ENCODE data around the gene PKNOX2.

The PKNOX2 gene

DNA sequence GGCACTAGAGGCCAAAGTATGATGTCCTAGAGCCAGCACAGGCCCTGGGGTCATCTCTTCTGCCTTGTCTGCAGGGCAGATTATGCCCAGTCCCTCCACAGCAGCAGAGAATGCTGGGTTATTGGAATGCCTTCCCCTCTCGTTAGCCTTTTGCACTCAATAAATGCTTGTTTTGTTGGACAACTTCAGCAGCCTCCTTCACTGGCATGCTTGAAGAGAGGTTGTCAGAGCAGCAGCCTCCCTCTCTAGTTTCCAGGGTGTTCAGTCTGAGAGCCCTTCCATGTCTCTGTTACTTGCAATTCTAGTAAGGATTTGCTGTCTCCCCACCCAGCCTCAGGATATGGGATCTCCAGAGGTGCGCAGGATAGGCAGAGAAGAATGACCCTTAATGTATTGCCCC lies 82.9 kb downstream of the PKNOX2 start:
- no peaks in the 10 kb centered on the region for H3K27me3 ChIP-seq (ENCODE audit: insufficient read depth, low read depth)
- no peaks in the 10 kb centered on the region for H3K36me3 ChIP-seq (ENCODE audit: insufficient read depth)
- no peaks in the 10 kb centered on the region for H3K79me2 ChIP-seq (ENCODE audit: insufficient read depth, low read depth)
- H3K4me1 ChIP-seq (ENCODE audit: low read depth, poor library complexity, severe bottlenecking): no peaks in the 10 kb centered on the region
- H2AFZ ChIP-seq (ENCODE audit: low read depth): no peak overlapping the region
- no peak overlapping the region for H3K4me2 ChIP-seq
- no peaks in the 10 kb centered on the region for H4K20me1 ChIP-seq (ENCODE audit: insufficient read depth)
- no peak overlapping the region for H3K4me3 ChIP-seq (IDR thresholded peaks at IDR 0.05; ENCODE audit: insufficient read depth, low read depth, low read length)
- H3K27ac ChIP-seq: no peak overlapping the region
- H3K9ac ChIP-seq: no peak overlapping the region
- TF ChIP-seq, protein P1, sequence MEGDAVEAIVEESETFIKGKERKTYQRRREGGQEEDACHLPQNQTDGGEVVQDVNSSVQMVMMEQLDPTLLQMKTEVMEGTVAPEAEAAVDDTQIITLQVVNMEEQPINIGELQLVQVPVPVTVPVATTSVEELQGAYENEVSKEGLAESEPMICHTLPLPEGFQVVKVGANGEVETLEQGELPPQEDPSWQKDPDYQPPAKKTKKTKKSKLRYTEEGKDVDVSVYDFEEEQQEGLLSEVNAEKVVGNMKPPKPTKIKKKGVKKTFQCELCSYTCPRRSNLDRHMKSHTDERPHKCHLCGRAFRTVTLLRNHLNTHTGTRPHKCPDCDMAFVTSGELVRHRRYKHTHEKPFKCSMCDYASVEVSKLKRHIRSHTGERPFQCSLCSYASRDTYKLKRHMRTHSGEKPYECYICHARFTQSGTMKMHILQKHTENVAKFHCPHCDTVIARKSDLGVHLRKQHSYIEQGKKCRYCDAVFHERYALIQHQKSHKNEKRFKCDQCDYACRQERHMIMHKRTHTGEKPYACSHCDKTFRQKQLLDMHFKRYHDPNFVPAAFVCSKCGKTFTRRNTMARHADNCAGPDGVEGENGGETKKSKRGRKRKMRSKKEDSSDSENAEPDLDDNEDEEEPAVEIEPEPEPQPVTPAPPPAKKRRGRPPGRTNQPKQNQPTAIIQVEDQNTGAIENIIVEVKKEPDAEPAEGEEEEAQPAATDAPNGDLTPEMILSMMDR (conservative IDR thresholded peaks at IDR 0.05; ENCODE audit: low read depth, low read length): no peak

DNA sequence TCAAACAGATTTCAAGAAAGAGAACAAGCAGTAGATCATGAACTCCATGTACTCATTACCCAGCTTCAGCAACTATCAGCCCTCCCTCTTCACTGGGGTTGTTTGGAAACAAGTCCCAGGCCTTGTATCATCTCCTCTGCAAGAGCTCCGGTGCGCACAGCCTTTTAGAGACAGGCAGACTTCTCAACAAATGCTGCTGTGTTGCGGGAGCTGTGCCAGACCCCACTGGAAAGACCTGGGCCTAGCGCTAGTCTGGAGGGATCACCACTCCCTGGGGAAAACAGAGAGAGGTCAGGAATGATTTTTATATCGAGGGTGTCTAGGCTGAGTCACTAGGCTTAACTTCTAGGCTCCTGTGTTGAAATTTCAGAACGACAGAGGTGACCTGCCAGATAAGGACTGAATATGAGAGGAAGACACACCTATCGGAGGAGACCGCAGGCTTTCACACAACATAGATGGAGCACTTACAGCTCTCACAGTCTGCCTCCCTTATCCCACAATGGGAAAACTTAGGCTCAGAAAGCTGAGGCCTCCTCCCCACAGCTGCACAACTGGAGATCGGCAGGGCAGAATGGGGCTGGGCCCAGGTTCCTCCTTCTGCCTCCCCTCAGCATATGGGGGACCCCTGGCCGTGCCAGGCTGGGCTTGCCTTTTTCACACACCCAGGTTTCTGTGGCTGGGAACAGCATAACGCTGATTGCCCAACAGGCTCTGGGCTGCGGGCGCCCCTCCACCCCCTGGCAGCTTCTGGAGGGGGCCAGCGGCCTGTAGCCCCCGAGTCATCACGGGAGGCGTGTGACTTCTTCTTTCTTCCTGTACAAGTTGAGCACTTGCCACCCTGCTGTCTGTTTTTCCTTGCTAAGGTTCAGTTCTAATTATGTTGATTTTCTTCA lies 86.0 kb downstream of the PKNOX2 start:
- H3K4me1 ChIP-seq (ENCODE audit: low read depth, poor library complexity, severe bottlenecking): no peaks in the 10 kb centered on the region

DNA sequence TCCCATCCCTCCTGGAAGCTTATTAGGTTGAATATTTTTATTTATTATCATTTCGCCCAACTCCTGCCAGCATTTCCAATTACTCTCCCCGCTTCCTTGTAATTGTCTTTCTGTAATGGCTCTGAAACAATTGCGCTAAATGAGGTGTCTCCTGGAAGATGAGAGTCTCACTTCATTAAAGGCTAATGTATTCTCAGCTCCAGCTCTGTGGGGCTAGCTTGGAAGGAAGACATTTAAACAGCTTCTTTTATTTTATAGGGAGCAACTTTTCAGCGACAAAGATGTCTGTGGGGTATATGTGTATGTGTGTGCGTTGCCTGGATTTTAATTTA lies 86.6 kb downstream of the PKNOX2 start:
- Histone ChIP-seq H3K27ac (no peak overlapping the region), H3K4me1 (ENCODE audit: low read depth, poor library complexity, severe bottlenecking) (no peaks in the 10 kb centered on the region), H3K9ac (no peak overlapping the region), H3K27me3 (ENCODE audit: insufficient read depth, low read depth) (no peaks in the 10 kb centered on the region), H2AFZ (ENCODE audit: low read depth) (no peak overlapping the region), H3K4me2 (no peak overlapping the region), H3K36me3 (ENCODE audit: insufficient read depth) (no peaks in the 10 kb centered on the region), H3K4me3 (IDR thresholded peaks at IDR 0.05; ENCODE audit: insufficient read depth, low read depth, low read length) (no peak overlapping the region), H4K20me1 (ENCODE audit: insufficient read depth) (no peaks in the 10 kb centered on the region), H3K79me2 (ENCODE audit: insufficient read depth, low read depth) (no peaks in the 10 kb centered on the region)
- TF ChIP-seq, protein P1 (conservative IDR thresholded peaks at IDR 0.05; ENCODE audit: low read depth, low read length): no peak

More for the DNA sequence above, 86.0 kb downstream of the PKNOX2 start:
- H3K36me3 ChIP-seq (ENCODE audit: insufficient read depth): no peaks in the 10 kb centered on the region
- H3K79me2 ChIP-seq (ENCODE audit: insufficient read depth, low read depth): no peaks in the 10 kb centered on the region
- no peak overlapping the region for H3K4me2 ChIP-seq
- H3K9ac ChIP-seq: no peak overlapping the region
- TF ChIP-seq, protein P1 (conservative IDR thresholded peaks at IDR 0.05; ENCODE audit: low read depth, low read length): no peak
- no peaks in the 10 kb centered on the region for H4K20me1 ChIP-seq (ENCODE audit: insufficient read depth)
- H3K4me3 ChIP-seq (IDR thresholded peaks at IDR 0.05; ENCODE audit: insufficient read depth, low read depth, low read length): no peak overlapping the region
- H3K27ac ChIP-seq: no peak overlapping the region
- no peaks in the 10 kb centered on the region for H3K27me3 ChIP-seq (ENCODE audit: insufficient read depth, low read depth)
- no peak overlapping the region for H2AFZ ChIP-seq (ENCODE audit: low read depth)

DNA sequence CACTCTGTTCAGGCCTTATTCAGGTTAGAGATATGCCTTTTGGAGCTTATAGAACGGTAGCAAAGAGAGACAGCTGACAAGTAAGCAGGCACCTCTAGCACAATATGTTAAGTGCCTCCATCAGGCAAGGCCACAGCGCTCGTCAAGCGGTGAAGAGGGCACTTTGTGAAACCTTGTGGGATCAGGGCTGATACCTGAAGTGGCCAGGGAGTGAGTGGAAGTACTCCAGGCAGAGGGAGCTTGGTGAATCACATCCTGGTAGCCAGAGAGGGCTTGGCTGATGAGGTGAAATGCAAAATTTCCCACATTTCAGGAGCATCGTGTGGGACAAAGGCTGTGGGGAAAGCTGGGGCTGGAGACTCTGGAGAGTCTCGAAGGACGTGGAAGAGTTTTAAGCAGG lies 87.4 kb downstream of the PKNOX2 start:
- TF ChIP-seq, protein P1 (conservative IDR thresholded peaks at IDR 0.05; ENCODE audit: low read depth, low read length): no peak

More for the DNA sequence above, 87.4 kb downstream of the PKNOX2 start:
- no peak overlapping the region for H3K4me2 ChIP-seq
- H3K4me3 ChIP-seq (IDR thresholded peaks at IDR 0.05; ENCODE audit: insufficient read depth, low read depth, low read length): no peak overlapping the region
- H3K27ac ChIP-seq: no peak overlapping the region
- H3K9ac ChIP-seq: no peak overlapping the region
- H3K79me2 ChIP-seq (ENCODE audit: insufficient read depth, low read depth): no peaks in the 10 kb centered on the region
- H3K27me3 ChIP-seq (ENCODE audit: insufficient read depth, low read depth): no peaks in the 10 kb centered on the region
- H4K20me1 ChIP-seq (ENCODE audit: insufficient read depth): no peaks in the 10 kb centered on the region
- no peaks in the 10 kb centered on the region for H3K36me3 ChIP-seq (ENCODE audit: insufficient read depth)
- H3K4me1 ChIP-seq (ENCODE audit: low read depth, poor library complexity, severe bottlenecking): no peaks in the 10 kb centered on the region
- no peak overlapping the region for H2AFZ ChIP-seq (ENCODE audit: low read depth)
